ENCODE results near the gene SLC22A23.

The SLC22A23 gene

GRCh38 chr6:3280091-3280490, 176.8 kb downstream of the SLC22A23 start:
- Mint-ChIP-seq H3K36me3 (ENCODE audit: low read depth) (no peaks in the 10 kb centered on the region), H3K27me3 (ENCODE audit: low read depth) (no peaks in the 10 kb centered on the region), H3K27ac (no peak overlapping the region), H3K4me3 (no peak overlapping the region), H3K9me3 (no peaks in the 10 kb centered on the region), H3K4me1 (ENCODE audit: low read depth) (peaks cover 2% of the 10 kb centered on the region)
- no peak for DNase-seq (ENCODE audit: low spot score)

DNA sequence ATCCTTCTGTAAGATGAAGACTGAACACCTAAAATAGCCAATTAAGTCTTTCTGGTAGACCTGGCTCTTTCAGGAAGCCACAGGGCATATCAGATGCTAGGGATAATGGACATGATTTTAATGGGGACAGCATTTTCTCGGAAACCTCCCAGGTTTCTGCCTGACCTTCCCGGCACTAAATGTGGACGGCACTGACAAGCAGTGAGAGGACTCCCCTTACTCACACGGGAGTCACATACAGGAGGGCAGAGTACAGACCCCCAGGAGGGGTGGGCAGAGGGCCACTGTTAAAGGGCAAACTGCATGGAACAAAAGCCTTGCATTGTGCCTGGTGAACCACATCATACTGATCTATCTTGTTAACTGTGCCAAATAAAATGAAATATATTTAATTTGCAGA, 178.2 kb downstream of the SLC22A23 start:
- Mint-ChIP-seq H3K4me3 (no peak overlapping the region), H3K27me3 (ENCODE audit: low read depth) (no peaks in the 10 kb centered on the region), H3K36me3 (ENCODE audit: low read depth) (no peaks in the 10 kb centered on the region), H3K27ac (no peak overlapping the region), H3K4me1 (ENCODE audit: low read depth) (peaks cover 2% of the 10 kb centered on the region), H3K9me3 (no peaks in the 10 kb centered on the region)
- no peak for DNase-seq (ENCODE audit: low spot score)

DNA sequence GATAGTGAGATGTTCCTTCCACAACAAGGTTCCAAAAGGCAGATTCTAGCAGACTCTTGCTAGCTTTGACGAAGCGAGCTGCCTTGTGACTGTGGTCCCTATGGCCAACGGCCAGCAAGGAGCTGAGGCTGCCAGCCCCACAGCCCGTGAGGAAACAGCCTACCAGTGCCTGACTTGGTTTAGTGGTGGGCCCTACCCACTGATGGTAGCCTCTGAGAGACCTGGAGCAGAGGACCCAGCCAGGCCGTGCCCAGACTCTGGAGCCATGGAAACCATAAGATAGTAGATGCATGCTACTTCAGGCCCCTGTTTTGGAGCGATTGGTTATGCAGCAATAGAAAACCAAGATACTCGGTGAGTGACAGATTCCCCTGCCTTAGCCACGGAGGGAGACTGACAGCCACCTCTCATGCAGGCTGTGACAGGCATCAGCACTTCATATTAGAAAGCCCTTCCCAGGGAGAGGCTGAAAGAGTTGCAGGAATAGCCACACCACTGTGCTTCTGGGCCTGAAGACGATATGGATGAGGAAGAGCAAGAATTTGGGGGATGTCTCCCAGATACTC, 178.9 kb downstream of the SLC22A23 start:
- Mint-ChIP-seq H3K4me3 (no peak overlapping the region), H3K4me1 (ENCODE audit: low read depth) (peaks cover 2% of the 10 kb centered on the region), H3K36me3 (ENCODE audit: low read depth) (no peaks in the 10 kb centered on the region), H3K9me3 (no peaks in the 10 kb centered on the region), H3K27ac (no peak overlapping the region), H3K27me3 (ENCODE audit: low read depth) (no peaks in the 10 kb centered on the region)
- no peak for DNase-seq (ENCODE audit: low spot score)

DNA sequence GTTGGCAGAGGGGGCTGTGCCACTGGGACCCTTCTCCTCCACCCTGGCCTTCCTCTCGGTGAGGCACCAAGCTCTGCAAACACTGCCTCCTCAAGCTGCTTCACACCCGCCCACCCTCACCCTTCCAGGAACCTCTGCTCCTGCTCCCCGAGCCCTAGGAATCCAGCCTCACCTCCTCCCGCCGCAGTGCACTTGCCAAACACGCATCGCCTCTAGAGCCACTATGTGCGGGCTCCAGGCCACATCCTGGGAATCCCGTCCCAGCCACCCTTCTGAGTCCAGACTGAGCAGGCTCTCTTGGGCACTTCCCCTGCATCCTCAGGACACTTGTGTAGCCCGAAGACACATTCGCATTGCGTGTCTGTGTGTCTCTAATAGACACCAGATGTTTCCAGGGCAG, 179.6 kb downstream of the SLC22A23 start:
- Mint-ChIP-seq H3K4me3 (no peak overlapping the region), H3K27me3 (ENCODE audit: low read depth) (no peaks in the 10 kb centered on the region), H3K9me3 (no peaks in the 10 kb centered on the region)

GRCh38 chr6:3276174-3277167, 180.4 kb downstream of the SLC22A23 start:
- DNase-seq (ENCODE audit: low spot score) = no peak
- peaks cover 2% of the 10 kb centered on the region for H3K4me1 Mint-ChIP-seq (ENCODE audit: low read depth)
- H3K27me3 Mint-ChIP-seq (ENCODE audit: low read depth) = no peaks in the 10 kb centered on the region
- H3K9me3 Mint-ChIP-seq = no peaks in the 10 kb centered on the region
- H3K4me3 Mint-ChIP-seq = no peak overlapping the region
- peaks cover 7% of the 10 kb centered on the region for H3K36me3 Mint-ChIP-seq (ENCODE audit: low read depth)
- no peak overlapping the region for H3K27ac Mint-ChIP-seq

More for the DNA sequence above, 179.6 kb downstream of the SLC22A23 start:
- no peaks in the 10 kb centered on the region for H3K36me3 Mint-ChIP-seq (ENCODE audit: low read depth)
- no peak for DNase-seq (ENCODE audit: low spot score)
- H3K27ac Mint-ChIP-seq = no peak overlapping the region
- H3K4me1 Mint-ChIP-seq (ENCODE audit: low read depth) = peaks cover 2% of the 10 kb centered on the region

GRCh38 chr6:3273707-3274521, 182.9 kb downstream of the SLC22A23 start:
- H3K27me3 Mint-ChIP-seq (ENCODE audit: low read depth) = no peaks in the 10 kb centered on the region
- DNase-seq (ENCODE audit: low spot score) = no peak
- no peaks in the 10 kb centered on the region for H3K9me3 Mint-ChIP-seq
- peaks cover 18% of the 10 kb centered on the region for H3K36me3 Mint-ChIP-seq (ENCODE audit: low read depth)
- no peak overlapping the region for H3K27ac Mint-ChIP-seq
- no peaks in the 10 kb centered on the region for H3K4me1 Mint-ChIP-seq (ENCODE audit: low read depth)
- H3K4me3 Mint-ChIP-seq = no peak overlapping the region

DNA sequence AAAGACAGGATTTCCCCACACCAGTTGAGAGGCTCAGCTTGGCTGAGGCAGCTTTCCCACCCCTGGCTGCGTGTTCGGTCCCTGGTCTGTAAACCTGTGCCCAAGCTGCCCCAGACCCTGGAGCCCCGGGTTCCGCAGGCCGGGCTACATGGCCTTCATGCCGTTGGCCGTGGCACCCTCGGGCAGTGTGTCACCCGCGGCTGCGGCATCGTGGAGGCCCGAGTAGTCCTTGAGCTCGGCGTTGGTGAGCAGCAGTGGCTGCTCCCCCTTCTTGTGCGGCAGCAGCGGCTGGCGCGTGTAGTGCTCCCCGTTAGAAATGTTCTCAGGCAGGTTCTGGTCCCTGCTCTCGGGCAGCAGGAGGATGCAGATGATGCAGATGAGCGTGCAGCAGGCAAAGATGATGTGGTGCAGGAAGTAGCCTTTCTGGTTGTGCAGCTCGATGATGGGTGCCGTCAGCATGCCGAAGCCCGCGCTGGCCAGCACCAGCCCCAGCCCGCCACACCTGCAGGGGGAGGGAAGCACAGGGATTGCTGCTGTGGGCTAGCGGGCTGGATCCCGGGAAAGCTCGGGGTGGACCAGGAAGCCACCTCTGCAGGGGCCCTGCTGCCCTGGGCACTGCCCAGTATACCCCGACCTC, 183.8 kb downstream of the SLC22A23 start:
- no peak for DNase-seq (ENCODE audit: low spot score)
- Mint-ChIP-seq H3K27ac (no peak overlapping the region), H3K9me3 (no peaks in the 10 kb centered on the region), H3K4me1 (ENCODE audit: low read depth) (no peaks in the 10 kb centered on the region), H3K27me3 (ENCODE audit: low read depth) (no peaks in the 10 kb centered on the region), H3K4me3 (no peak overlapping the region), H3K36me3 (ENCODE audit: low read depth) (peaks cover 18% of the 10 kb centered on the region)

DNA sequence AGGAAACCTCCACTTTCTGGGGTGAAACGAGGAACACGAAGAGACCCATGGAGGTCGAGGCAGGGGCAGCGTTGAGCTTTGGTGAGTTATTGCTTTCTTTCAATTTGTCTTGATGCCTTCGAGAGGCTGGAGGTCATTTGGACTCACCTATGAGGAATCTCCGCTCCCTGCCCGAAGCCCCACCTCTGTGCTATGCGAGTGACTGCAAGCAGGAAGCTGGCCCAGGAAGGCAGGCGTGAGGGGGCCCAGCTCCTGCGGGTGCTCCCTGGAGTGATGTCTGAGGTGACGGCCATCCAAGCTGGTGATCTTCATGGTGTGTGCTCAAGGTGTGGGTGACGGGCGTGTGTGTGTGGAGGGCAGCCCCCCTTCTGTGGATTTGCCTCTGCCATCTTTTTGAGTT, 185.1 kb downstream of the SLC22A23 start:
- H3K27me3 Mint-ChIP-seq (ENCODE audit: low read depth) = no peaks in the 10 kb centered on the region
- no peaks in the 10 kb centered on the region for H3K9me3 Mint-ChIP-seq
- no peak overlapping the region for H3K4me3 Mint-ChIP-seq
- DNase-seq (ENCODE audit: low spot score) = no peak
- no peak overlapping the region for H3K27ac Mint-ChIP-seq
- peaks cover 18% of the 10 kb centered on the region for H3K36me3 Mint-ChIP-seq (ENCODE audit: low read depth)
- peaks cover 1% of the 10 kb centered on the region for H3K4me1 Mint-ChIP-seq (ENCODE audit: low read depth)

DNA sequence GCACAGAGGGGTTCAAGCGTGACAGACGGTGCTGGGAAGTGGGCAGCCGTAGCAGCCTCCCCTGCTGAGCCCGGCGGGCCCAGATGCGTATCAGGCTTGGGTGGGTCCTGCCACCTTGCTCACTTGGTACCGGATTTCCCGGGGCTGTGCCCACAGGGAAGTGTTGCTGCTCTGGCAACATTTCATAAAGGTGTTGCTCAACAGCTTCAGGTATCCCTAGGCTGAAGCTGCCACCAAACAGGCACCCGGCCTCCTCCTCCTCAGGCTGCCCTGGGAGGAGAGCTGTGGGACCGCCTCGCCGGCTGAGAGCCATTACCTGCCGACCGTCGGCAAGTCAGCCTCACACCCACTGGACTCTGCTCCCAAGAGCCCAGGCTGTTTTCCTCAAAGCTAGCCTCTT, 186.6 kb downstream of the SLC22A23 start:
- H3K4me3 Mint-ChIP-seq = no peak overlapping the region
- no peaks in the 10 kb centered on the region for H3K9me3 Mint-ChIP-seq
- no peak overlapping the region for H3K27ac Mint-ChIP-seq
- H3K27me3 Mint-ChIP-seq (ENCODE audit: low read depth) = no peaks in the 10 kb centered on the region
- peaks cover 22% of the 10 kb centered on the region for H3K36me3 Mint-ChIP-seq (ENCODE audit: low read depth)
- no peak for DNase-seq (ENCODE audit: low spot score)
- peaks cover 1% of the 10 kb centered on the region for H3K4me1 Mint-ChIP-seq (ENCODE audit: low read depth)

GRCh38 chr6:3269281-3269975, 187.4 kb downstream of the SLC22A23 start:
- Mint-ChIP-seq H3K27me3 (ENCODE audit: low read depth) (no peaks in the 10 kb centered on the region), H3K4me3 (no peak overlapping the region), H3K4me1 (ENCODE audit: low read depth) (peaks cover 1% of the 10 kb centered on the region), H3K36me3 (ENCODE audit: low read depth) (peaks cover 26% of the 10 kb centered on the region), H3K27ac (no peak overlapping the region), H3K9me3 (no peaks in the 10 kb centered on the region)
- no peak for DNase-seq (ENCODE audit: low spot score)

- no peak for DNase-seq (ENCODE audit: low spot score)
- Mint-ChIP-seq H3K36me3 (ENCODE audit: low read depth) (peaks cover 26% of the 10 kb centered on the region), H3K9me3 (no peaks in the 10 kb centered on the region), H3K4me3 (no peak overlapping the region), H3K27ac (no peak overlapping the region), H3K4me1 (ENCODE audit: low read depth) (peaks cover 1% of the 10 kb centered on the region), H3K27me3 (ENCODE audit: low read depth) (no peaks in the 10 kb centered on the region)
Measured at GRCh38 chr6:3268680-3269079, 188.2 kb downstream of the SLC22A23 start.

GRCh38 chr6:3267162-3267561, 189.7 kb downstream of the SLC22A23 start:
- peaks cover 30% of the 10 kb centered on the region for H3K36me3 Mint-ChIP-seq (ENCODE audit: low read depth)
- no peaks in the 10 kb centered on the region for H3K9me3 Mint-ChIP-seq
- no peak for DNase-seq (ENCODE audit: low spot score)
- no peak overlapping the region for H3K4me3 Mint-ChIP-seq
- H3K4me1 Mint-ChIP-seq (ENCODE audit: low read depth) = peaks cover 8% of the 10 kb centered on the region
- H3K27me3 Mint-ChIP-seq (ENCODE audit: low read depth) = no peaks in the 10 kb centered on the region
- H3K27ac Mint-ChIP-seq = no peak overlapping the region

GRCh38 chr6:3266170-3266569, 190.7 kb downstream of the SLC22A23 start:
- H3K27me3 Mint-ChIP-seq (ENCODE audit: low read depth) = no peaks in the 10 kb centered on the region
- H3K27ac Mint-ChIP-seq = no peak overlapping the region
- peaks cover 26% of the 10 kb centered on the region for H3K36me3 Mint-ChIP-seq (ENCODE audit: low read depth)
- no peak overlapping the region for H3K4me3 Mint-ChIP-seq
- peaks cover 18% of the 10 kb centered on the region for H3K4me1 Mint-ChIP-seq (ENCODE audit: low read depth)
- no peak for DNase-seq (ENCODE audit: low spot score)
- H3K9me3 Mint-ChIP-seq = no peaks in the 10 kb centered on the region

Measured in T-helper 2 cell treated with Interferon-gamma antibody and Interleukin-4, amounts not matched to agents 5 μg/mL and 100 μg/mL, for 36 hours (primary cell).